ENCODE results near the gene IGHMBP2.

GRCh38 chr11:68914761-68915160 is 11.1 kb downstream of the IGHMBP2 start:
- TF ChIP-seq CTCF (IDR thresholded peaks at IDR 0.05) = no peak
- TF ChIP-seq POLR2A (IDR thresholded peaks at IDR 0.05) = no peak

Data from esophagus squamous epithelium (tissue), 4 donors.